GM21423 (cell line): ENCODE data around the gene TSPAN31.

Experiments
- ATAC-seq: cut with Tn5 transposase; IDR thresholded peaks from one replicate; pipeline ENCODE4 v1.9.1; 2021; ENCODE audit warnings: mild to moderate bottlenecking, moderate library complexity; ENCODE audit not compliant: unreplicated experiment

Gene TSPAN31

DNA sequence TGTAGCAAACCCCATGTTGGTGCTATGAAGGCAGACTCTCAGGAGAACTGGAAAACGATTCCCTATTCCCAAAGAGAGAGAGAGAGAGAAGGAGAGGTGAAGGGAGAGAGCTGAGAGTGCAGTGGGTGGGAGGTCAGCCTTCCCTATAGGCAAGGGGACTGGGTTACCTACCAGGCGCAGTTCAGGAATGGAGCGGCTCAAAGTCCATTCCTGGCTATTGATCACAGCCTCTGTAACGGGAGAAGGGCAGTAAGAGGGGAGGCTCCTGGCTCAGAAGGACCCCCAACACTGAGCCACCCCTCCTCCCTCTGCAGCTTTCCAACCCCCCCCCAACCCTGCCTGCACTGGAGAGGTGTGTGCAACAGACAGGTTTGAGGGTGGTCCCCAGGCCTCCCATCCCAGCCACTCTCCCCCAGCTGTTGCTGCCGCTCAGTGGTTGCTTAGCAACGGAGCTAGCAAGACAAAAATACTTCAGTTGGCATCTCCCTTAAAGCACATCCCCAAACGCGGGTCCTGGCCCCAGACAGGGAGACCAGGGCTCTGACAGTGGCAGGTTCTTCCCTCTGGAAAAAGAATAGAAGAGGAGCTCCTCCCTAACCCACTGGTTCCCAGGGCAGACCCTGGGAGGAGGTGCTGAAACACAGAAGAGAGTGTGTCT, 9.5 kb upstream of the TSPAN31 start:
- ATAC-seq: no peak

- no peak for ATAC-seq
Measured at GRCh38 chr12:57735952-57736740, 8.7 kb upstream of the TSPAN31 start.

DNA sequence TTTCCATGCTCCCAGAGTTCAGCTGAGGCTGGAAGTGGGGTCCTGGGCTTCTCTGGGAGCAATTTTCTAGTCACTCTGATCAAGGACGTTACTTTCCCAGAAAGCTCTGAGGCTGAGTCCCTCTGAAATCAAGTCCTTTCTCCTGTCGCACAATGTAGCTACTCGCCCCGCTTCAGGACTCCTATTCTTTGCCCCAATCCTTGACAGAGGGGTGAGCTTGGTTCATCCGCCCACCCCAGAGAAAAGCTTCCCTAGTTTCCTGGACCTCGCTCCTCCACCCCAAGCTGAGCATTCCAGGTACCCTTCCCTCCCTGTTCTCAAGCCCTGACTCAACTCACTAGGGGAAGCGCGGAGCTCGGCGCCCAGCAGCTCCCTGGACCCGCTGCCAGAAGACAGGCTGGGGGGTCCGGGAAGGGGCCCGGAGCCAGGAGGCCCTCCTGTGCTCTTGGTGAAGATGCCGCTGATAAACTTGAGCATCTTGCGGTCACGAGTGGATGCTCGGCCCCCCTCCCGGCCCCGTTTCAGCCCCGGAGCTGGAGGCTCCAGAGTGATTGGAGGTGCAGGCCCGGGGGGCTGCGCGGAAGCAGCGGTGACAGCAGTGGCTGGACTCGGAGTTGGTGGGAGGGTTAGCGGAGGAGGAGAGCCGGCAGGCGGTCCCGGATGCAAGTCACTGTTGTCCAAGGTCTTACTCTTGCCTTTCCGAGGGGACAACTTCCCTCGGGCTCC, 7.9 kb upstream of the TSPAN31 start:
- no peak for ATAC-seq

DNA sequence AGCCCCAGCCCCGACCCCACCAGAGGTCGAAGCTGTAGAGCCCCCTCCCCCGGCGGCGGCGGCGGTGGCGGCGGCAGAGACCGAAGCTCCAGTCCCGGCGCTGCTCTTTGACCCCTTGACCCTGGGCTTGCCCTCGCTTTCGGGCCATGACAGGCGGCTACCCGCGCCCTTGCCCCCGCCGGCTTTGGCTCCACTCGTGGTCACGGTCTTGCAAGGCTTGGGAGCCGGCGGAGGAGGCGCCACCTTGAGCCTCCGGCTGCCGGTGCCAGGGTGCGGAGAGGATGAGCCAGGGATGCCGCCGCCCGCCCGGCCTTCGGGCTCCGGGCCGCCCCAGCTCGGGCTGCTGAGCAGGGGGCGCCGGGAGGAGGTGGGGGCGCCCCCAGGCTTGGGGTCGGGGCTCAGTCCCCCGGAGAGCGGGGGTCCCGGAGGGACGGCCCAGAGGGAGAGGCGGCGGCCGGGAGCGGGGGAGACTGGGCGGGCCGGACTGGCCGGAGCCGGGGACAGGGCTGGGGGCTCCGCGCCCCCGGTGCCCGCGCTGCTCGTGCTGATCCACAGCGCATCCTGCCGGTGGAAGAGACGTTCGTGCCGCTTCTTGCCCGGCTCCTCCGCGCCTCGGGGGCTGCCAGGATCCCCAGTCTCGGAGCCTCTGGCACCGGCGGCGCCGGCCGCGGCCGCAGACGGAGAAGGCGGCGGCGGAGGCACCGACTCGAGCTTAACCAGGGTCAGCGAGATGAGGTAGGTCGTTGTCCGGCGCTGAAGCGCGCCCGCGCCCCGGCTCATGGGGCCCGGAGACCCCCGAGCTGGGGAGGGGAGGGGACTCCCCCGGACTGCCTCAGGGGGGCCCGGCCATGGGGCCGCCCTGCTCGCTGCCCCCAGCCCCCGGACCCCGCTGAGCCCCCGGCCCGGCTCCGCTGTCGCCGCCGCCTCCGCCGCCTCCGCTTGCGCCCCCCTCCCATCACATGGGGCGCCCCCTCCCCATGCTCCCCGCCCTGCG, 7.1 kb upstream of the TSPAN31 start:
- no peak for ATAC-seq

- ATAC-seq: no peak
Measured at GRCh38 chr12:57738661-57739237, 6.1 kb upstream of the TSPAN31 start, which contains the start of gene AGAP2. Gene AGAP2 (minus strand): TSS chr12:57738742. CDS start chr12:57738246, 496 bp downstream.

- no peak for ATAC-seq
Measured at GRCh38 chr12:57739387-57739786, 5.5 kb upstream of the TSPAN31 start.

DNA sequence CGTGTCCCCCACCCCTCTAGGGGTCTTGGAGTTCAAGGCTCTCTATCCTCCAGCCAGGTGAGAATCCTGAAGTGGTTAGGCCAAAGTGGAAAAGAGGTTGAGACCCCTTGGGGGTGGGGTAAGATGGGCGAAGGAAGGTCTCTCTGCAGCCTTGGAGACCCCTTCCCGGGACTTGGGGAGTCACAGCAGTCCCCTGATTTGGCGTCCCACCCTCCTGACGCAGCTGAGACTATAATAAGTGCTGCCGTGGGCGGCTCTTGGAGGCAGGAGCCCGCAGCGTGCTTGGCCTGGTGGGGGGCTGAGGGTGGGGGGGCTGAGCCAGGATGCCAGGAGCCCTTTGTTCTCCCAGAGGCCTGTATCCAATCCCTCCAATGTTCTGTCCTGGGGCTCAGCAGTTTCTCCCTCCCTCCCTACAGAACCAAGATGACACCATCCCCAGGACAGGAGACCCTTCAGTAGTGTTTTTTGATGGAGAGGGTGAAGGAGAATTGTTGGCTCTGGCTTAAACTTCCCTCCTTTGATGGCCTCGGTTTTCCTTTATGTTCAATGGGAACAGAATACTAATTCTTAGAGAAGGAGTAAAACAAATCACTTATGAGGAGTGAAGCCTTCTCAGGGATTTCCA, 4.8 kb upstream of the TSPAN31 start:
- ATAC-seq: no peak

DNA sequence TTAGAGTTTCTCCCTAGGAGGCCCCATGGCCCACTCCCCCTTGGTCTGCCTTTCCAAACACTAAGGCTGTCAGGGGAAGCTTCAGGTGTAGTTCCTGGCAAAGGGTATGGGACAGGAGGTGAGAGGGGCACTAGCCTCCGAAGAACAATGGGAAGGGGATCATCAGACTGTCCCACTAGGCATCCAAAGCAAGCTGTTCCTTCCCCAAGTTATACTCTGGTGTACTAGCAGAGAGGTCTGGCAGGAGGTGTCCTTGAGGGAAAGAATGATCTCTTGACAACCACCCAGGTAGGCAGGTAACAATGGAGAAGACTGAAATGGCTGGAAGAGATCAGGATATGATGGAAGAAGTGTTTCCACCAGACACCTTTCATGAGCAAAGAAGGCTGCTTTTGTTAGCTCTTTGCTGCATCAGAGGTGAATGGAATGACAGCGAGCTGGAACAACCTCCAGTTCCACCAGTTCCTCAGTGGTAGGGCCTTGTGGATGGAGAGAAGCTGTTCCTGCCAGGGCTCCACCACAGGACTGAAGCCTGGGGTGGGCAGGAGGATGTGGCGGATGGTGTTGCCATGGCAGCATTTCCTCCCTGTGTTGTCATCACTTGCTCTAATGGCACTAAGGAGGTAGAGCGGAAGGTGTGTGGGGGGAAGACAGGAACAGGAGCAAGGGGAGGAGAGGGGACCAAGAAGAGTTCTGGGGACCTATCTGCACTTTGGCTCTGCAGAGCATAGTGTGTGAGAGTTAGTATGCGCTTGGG, 4.0 kb upstream of the TSPAN31 start:
- ATAC-seq: peak; percentile 59

DNA sequence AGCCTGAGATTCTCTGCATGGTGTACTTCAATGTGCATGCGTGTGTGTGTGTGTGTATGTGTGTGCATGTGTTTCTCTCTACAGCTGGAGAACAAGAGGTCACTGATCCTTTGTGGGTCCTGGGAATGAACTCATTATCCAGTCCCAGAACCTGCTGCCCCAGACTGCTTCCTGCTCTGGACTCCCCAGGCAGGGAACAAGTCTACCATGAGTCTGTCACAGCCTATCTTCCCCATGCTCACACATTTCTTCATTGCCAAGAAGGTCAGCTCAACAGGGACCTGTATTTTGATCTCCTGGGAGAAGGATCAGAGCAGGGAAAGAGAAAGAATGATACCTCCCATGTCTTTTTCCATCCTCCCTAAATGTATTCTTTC, 3.4 kb upstream of the TSPAN31 start:
- no peak for ATAC-seq

GRCh38 chr12:57741844-57742738, 2.7 kb upstream of the TSPAN31 start:
- peak; percentile 57 for ATAC-seq

GRCh38 chr12:57743769-57744168, 1.1 kb upstream of the TSPAN31 start:
- ATAC-seq: no peak

DNA sequence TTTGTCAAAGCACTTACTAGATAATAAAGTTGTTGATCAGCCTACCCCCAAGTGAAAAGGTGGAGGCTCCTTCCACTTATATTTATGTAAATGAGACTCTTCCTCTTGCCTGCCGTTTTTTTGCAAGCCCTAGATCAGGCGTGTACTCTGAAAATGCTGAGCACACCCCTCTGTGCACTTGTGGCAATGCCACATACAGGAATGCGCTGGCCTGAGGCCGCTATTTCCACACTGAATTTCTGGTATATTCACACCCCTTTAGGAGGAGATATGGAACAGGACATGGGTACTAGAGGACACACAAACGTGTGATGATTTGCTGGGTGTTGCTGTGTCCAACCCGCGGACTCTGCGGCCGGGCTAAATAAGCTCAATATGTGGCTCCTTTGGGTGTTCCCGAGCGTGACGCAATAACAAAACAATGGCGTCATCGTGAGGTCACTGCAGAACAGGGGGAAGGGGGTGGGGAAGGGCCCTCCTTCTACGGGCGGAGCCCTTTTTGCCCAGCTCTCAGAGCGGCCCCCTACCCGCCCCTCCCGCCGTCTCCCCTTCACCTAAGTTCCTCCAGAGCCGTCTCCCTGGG, 554 bp upstream of the TSPAN31 start:
- ATAC-seq: peak; percentile 21

DNA sequence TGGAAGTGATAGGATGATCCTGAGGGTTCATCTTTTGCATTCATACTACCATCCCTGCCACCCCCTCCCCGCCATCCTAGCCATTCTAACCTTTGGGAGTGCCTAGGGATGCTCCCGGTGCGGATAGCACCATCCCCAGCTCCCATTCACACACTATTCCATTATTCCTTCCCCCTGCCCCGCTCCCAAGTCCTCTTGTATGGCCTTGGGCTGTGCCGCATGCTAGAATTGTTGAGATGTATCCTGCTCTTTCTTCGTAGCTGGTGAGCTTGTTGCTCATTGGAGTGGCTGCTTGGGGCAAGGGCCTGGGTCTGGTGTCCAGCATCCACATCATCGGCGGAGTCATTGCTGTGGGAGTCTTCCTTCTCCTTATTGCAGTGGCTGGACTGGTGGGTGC, 644 bp downstream of the TSPAN31 start:
- ATAC-seq: no peak

GRCh38 chr12:57746025-57746424, 1.2 kb downstream of the TSPAN31 start:
- ATAC-seq: no peak

DNA sequence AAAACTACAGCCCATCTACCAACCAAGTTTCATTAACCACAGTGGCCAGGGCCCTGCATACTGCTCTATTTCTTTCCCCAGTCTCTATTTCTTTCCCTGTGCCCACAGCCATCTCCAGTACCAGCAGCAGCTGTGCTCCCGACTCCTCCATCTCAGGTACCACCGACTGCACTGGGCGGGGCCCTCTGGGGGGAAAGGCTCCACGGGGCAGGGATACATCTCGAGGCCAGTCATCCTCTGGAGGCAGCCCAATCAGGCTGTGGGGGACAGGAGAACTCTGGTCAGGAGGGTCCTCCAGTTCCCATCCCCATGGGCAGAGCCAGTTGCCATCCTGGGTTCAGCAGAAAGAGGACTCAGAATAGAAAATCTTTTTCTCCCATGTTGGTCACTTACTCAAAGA, 4.2 kb downstream of the TSPAN31 start:
- ATAC-seq: no peak

- no peak for ATAC-seq
Measured at GRCh38 chr12:57750561-57751431, 6.0 kb downstream of the TSPAN31 start.

DNA sequence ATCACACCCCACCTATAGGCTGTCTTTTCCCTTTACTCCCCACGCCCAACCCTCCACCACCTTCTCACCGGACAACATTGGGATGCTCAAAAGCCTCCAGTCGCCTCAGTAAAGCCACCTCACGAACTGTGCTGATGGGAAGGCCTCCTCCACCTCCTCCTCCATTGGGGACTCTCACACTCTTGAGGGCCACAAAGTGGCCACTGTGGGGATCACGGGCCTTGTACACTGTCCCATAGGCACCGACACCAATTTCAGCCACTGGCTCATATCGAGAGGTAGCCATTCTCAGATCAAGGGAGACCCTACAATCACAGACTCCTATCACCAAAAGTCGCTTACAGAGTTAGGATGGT, 6.6 kb downstream of the TSPAN31 start:
- ATAC-seq: no peak
